Activated CD8-positive, alpha-beta memory T cell treated with anti-CD3 and anti-CD28 coated beads for 4 hours (primary cell): ENCODE results near the gene TMPRSS11E.
"Not testable (repeated sequence)": the region's sequence is repeated elsewhere in the genome, so short reads cannot be mapped to it uniquely, and the experiment has no call there.

Experiments
- DNase-seq, 2 donors: peaks; one replicate each; pipeline ENCODE4 v3.0.0-alpha.2; 2020; ENCODE audit warnings: low read depth in 2 of 2

Gene TMPRSS11E

DNA sequence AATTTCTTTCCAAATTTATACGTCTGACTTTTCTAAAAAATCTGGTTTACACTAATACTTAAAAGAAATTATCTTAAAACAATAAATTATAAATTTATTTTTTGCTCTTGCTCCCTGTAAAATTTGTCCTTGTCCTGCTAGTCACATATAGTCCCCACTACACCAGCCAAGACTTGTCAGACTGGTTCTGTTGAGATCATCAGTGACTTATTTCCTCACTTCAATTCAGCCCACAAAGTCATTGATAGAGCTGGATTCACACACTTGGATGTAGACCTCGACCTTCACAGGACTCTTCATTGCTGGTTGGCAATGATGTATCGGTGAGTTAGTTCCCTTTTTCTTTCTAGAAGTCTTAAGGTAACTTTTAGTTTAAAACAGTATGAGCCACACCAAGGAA is at the start of gene TMPRSS11E:
Gene TMPRSS11E, plus strand, starts transcription at position 263 of the 400 bp plus-strand sequence. Its CDS starts 50 bp downstream, at position 313.
- DNase-seq, result no peak

- no peak for DNase-seq
These were observed 48.0 kb upstream of the TMPRSS11E start for GRCh38 chr4:68399306-68399705.

- no peak for DNase-seq
These were observed 46.0 kb upstream of the TMPRSS11E start for GRCh38 chr4:68401231-68401630.

- DNase-seq, result no peak
These were observed 43.1 kb upstream of the TMPRSS11E start for GRCh38 chr4:68404153-68404552.

- DNase-seq, result not testable (repeated sequence)
These were observed 41.4 kb upstream of the TMPRSS11E start for GRCh38 chr4:68405718-68406478.

DNA sequence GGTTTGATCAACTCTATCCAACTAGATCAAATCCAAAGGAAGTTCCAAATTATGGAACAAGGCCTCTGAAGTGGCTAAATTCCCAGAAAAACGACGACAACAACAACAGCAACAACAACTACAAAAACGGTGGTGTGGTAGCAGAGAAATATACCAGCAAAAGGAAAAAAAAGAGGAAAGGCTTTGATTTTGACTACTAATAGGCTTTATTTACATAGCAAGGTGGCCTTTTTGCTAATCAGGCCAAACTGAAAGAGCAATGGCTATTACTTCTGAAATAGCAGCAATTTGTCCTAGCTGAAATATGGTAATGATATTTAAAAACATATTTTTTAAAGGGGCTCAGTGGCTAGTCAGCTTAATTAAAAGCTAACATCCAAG is 40.8 kb upstream of the TMPRSS11E start:
- no peak for DNase-seq

- not testable (repeated sequence) for DNase-seq
These were observed 40.0 kb upstream of the TMPRSS11E start for GRCh38 chr4:68407015-68407867.

DNA sequence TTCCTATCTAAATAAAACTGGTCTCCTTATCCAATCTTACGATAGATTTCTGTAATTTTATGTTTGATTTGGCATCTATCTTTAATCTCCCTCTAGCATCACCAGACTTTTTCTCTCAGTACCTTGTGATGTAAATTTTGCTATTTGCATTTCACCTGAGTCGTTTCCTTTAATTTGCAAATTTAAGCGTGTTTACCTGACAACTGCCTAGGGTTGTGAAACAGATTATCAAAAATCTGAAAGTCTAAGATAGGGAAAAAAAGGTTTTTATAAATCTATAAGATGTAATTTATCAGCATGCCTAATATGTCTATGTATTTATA is 39.4 kb upstream of the TMPRSS11E start:
- no peak for DNase-seq

- DNase-seq, result no peak
These were observed 37.1 kb upstream of the TMPRSS11E start for GRCh38 chr4:68410149-68410548.

DNA sequence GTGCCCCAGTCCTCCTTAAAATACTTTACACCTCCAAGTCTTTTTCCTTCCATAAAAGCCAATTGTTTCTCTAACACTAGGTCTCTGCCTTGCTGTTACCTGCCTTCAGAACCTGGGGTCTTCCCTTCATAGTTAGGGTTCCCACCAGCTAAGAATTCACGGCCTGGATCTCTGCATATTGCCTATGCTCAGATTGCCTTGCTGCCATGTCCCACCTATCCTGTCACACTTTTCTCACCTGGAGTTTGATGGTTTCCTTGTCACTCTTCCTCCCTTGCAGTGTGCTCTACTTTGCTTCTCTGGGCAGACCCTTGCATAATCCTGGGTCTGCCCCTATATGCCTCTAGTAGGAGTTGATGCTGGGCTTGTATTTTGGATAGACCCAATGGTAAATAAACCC is 36.6 kb upstream of the TMPRSS11E start:
- no peak for DNase-seq

DNA sequence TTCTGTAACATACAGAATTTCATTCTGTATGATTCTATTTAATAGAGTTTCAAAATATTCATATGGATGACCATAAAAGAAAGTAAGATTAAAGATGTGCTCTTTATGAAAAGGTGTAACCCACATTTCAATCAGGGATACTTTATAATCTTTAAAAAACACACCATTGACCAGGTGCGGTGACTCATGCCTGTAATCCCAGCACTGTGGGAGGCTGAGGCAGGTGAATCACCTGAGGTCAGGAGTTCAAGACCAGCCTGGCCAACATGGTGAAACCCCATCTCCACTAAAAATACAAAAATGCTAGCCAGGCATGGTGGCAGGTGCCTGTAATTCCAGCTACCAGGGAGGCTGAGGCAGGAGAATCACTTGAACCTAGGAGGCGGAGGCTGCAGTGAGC is 35.2 kb upstream of the TMPRSS11E start:
- DNase-seq, result not testable (repeated sequence)

GRCh38 chr4:68416591-68416990 is 30.7 kb upstream of the TMPRSS11E start:
- no peak for DNase-seq

DNA sequence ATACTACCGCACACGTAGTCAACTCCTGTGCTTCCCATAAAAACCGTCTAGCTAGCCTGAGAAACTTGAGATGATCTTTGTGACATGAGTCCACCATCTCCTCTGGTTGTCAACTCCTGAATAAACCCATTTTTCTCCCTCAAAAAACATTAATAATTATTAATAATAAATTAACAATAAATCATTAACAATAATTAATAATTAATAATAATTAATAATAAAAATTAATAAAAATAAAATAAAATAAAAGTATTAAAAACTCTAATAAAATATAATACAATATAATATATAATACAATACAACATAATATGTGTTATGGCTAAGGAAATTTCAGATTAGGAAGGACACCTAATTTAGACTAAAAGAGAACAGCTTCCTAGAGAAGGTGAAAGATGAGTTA is 20.7 kb upstream of the TMPRSS11E start:
- DNase-seq, result no peak

DNA sequence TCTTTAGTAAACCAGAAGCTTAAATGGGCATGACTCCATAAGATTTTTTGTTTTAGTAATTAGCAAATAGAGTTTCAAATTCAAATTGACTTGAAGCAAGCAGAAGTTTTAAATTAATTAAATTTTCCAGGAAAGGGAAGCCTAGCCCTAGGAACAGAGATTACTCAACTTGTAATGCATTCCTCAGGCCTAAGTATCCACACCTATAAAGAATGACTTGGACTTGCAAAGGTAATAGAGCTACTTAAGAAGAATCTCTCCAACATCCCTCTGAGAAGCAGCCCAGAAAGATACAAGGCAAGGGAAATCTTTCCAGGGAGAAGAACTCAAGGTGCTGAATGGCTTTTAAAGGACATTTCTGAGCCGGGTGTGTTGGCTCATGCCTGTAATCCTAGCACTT is 16.9 kb upstream of the TMPRSS11E start:
- no peak for DNase-seq

GRCh38 chr4:68432320-68432719 is 14.9 kb upstream of the TMPRSS11E start:
- DNase-seq, result no peak

DNA sequence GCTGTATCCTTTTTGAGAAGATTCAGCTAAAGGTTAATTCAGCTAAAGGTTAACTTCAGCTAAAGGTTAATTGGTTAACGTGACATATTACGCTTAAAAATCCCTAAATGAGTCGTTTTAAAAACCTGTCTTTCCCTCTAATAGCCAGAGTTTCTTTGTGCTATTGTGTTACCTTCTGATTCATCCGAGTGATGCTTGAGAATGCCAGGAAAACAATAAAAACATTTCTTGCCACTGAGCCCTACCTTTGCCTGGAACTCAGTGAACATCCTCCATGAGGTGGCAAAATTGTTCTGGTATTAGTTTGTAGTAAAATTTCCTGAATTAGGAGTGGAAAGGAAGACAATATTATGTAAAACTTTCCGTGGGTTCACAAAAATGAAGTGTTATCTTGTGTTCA is 13.7 kb upstream of the TMPRSS11E start:
- no peak for DNase-seq

DNA sequence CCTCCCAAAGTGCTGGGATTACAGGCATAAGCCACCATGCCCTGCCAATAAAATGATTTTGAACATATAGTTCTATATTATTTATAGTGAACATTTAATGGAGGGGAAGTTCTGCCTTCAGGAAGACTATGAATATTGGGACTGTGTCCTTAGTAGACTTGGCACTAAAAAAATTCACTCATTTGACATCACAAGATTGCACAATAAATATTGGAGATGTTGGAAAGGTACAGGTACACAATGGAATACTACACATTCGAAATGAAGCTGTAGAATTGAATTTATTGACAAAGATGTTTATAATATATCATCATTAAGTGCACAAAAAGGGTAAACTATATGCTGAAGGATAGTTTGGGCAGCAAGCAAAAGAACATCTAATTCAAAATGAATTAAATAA is 13.0 kb upstream of the TMPRSS11E start:
- no peak for DNase-seq

GRCh38 chr4:68434836-68435235 is 12.4 kb upstream of the TMPRSS11E start:
- no peak for DNase-seq

GRCh38 chr4:68445111-68445510 is 2.2 kb upstream of the TMPRSS11E start:
- no peak for DNase-seq

- DNase-seq, result no peak
These were observed 4.3 kb downstream of the TMPRSS11E start for GRCh38 chr4:68451246-68452211.

- no peak for DNase-seq
These were observed 12.8 kb downstream of the TMPRSS11E start for GRCh38 chr4:68460085-68460484.

DNA sequence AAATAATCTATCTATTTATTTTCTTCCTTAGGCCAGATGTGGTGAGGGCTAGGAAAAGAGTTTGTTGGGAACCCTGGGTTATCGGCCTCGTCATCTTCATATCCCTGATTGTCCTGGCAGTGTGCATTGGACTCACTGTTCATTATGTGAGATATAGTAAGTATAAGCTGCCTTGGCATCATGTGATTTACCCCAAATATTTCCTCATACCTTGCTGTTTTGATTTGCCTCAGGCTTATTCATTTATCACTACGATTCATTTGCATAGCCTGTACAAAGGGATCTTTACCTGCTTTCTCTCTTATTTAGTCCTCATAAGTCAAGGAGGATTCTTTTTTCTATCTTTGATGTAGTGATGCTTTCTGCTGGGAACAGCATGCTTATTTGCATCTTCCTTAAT is 14.5 kb downstream of the TMPRSS11E start:
- DNase-seq, result no peak
